NCI-H345 (cell line): ENCODE measurements around the gene GNAL.

ENCODE experiments used
- DNase-seq: peaks from one replicate; lab custom pipeline; 2025; lab: John Stamatoyannopoulos, UW

Gene GNAL

GRCh38 chr18:11809895-11810294, 120.8 kb downstream of the GNAL start:
- no peak for DNase-seq

GRCh38 chr18:11810379-11810778, 121.3 kb downstream of the GNAL start:
- no peak for DNase-seq

- DNase-seq, result no peak
Observed at GRCh38 chr18:11811009-11811408, 121.9 kb downstream of the GNAL start.

GRCh38 chr18:11817229-11817628, 128.2 kb downstream of the GNAL start:
- no peak for DNase-seq

GRCh38 chr18:11818486-11819203, 129.6 kb downstream of the GNAL start:
- DNase-seq, result no peak

GRCh38 chr18:11819938-11820337, 130.9 kb downstream of the GNAL start:
- DNase-seq, result no peak

- no peak for DNase-seq
Observed at GRCh38 chr18:11820697-11821096, 131.6 kb downstream of the GNAL start.

- DNase-seq, result no peak
Observed at GRCh38 chr18:11821208-11821607, 132.1 kb downstream of the GNAL start.

- no peak for DNase-seq
Observed at GRCh38 chr18:11821643-11822237, 132.7 kb downstream of the GNAL start.

GRCh38 chr18:11823545-11823944, 134.5 kb downstream of the GNAL start:
- no peak for DNase-seq

GRCh38 chr18:11826836-11827235, 137.8 kb downstream of the GNAL start:
- no peak for DNase-seq

GRCh38 chr18:11828786-11829432, 139.8 kb downstream of the GNAL start:
- no peak for DNase-seq

GRCh38 chr18:11830585-11830984, 141.5 kb downstream of the GNAL start:
- no peak for DNase-seq

GRCh38 chr18:11831921-11832320, 142.9 kb downstream of the GNAL start:
- no peak for DNase-seq

GRCh38 chr18:11834772-11835171, 145.7 kb downstream of the GNAL start:
- no peak for DNase-seq

GRCh38 chr18:11839556-11839955, 150.5 kb downstream of the GNAL start:
- no peak for DNase-seq

- no peak for DNase-seq
Observed at GRCh38 chr18:11840493-11840892, 151.4 kb downstream of the GNAL start.

GRCh38 chr18:11842562-11842961, 153.5 kb downstream of the GNAL start:
- no peak for DNase-seq

- DNase-seq, result no peak
Observed at GRCh38 chr18:11844436-11844835, 155.4 kb downstream of the GNAL start.

- DNase-seq, result no peak
Observed at GRCh38 chr18:11845654-11846053, 156.6 kb downstream of the GNAL start.

- DNase-seq, result no peak
Observed at GRCh38 chr18:11847811-11848210, 158.7 kb downstream of the GNAL start.

GRCh38 chr18:11849279-11849678, 160.2 kb downstream of the GNAL start:
- no peak for DNase-seq

- peak; percentile 45 for DNase-seq
Observed at GRCh38 chr18:11849841-11850634, 161.0 kb downstream of the GNAL start.
